COR-L47 (cell line): ENCODE data around the gene NFIA.

Experiments used
- DNase-seq: peaks from one replicate; lab custom pipeline; 2025; lab: John Stamatoyannopoulos, UW

NFIA gene

DNA sequence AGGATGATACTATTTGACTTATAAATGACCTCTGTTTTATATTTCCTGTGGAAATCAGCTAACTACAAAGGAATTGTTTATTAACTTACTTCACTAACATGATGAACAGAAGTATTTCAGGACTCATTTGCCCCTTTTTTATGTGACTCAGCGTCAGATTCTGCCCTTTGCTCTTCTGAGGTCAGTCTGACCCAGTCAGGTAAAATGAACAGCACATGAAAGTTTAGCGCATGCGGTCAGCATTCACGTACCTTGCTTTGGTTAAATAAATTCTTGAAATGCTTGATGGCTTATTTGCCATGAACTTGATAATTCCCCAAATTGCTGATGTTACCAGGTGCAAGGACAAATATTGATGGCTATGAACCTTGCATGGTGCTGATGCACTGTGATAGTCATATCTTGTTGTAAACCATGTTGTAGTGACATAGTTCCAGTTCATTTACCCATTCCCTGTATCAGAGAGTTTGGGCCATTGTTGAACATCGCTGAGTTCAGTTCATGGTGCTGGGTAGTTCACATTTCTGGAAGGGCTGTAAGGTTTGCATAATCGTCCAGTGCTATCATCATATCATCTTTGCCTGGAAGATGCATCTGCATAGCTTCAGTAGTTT lies 133.4 kb downstream of the NFIA start:
- no peak for DNase-seq

DNA sequence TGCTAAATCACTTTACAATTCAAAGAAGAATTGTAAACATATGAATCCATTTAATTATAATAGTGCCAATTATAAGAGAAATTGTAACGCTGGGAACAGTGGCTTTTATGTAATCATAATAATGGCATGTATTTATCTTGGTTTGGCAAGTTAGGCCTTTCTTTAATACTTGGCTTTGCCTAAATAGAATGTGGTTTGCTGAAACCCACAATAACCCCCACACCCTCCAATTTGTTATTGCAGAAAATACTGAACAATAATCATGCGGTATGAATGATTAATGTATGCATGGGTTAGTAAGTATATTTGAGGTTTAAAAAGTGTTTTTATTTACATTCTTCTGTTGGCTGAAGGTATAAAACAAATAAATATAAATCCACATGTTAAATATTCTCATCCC lies 138.2 kb downstream of the NFIA start:
- DNase-seq, result peak; percentile 66

DNA sequence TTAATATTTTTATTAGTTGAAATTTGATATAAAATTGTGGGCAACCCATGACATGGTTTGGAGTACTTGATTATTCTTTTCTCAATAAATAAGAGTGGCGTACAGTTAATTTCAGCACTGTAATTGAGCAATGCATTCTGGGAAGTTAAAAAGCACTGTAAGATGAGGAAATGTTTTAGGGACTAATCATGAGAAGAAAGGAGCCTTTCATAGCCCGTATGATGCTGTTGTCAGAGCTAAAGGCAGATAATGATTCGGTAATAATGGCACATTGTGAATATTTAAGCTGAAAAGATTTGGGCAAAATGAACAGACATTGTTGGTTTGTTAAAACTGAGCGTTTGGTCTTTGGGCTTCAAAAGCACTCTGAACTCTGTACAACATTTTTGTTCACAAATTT lies 139.3 kb downstream of the NFIA start:
- no peak for DNase-seq

DNA sequence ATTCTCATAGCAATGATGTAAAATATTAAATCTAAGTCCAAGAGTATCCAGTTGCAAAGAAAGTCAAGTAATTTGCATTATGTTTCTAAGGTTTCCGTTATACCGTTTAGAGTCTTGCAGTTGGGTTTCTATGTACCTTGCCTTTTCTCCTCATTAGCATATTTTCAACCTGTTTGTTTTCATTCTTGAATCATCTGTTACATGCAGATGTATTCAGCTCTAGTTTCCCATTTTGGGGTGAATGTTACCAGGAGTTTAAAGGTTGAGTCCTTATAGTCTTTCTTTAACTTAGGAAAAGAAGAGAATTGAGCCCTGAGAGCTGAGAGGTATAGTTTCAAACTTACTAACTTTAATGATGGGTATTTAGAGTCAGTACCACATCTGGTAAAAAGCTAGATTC lies 139.9 kb downstream of the NFIA start:
- DNase-seq, result no peak

DNA sequence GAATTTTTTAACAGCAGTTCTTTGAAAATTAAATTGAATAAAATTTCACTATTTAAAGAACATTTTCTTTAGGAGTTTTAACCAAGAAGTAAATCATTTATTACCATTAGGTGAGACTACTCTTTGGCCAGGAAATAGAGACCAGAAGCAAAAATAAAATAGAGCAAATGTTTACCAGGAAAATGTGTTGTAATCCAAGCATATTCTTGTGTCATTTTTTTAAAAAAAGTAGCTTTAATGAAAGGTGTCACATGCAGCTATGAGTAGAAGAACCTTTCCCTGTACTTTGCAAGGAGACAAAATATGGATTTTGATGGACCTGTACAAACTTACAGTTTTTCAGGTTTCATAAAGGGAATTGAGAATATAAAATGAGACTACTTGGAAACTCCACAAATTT lies 140.8 kb downstream of the NFIA start:
- no peak for DNase-seq

DNA sequence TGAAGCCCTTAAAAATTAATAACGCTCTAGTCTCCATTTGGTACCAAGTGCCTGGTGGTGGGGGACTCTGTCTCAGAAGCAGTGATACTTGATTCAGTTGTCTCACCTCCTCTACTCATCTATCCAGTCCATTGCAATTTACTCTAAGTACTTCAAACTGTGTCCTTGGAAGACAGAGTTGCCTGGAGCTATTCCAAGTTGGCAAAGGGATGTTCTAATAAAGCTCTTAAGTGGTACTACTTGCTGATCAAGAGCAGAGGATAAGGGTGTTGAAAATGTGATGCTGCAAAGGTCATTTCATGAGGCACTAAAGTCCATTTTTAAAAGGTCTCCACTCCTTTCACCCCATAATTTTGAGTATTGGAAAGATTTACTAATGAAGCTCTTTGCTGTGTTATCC lies 142.2 kb downstream of the NFIA start:
- DNase-seq, result no peak

DNA sequence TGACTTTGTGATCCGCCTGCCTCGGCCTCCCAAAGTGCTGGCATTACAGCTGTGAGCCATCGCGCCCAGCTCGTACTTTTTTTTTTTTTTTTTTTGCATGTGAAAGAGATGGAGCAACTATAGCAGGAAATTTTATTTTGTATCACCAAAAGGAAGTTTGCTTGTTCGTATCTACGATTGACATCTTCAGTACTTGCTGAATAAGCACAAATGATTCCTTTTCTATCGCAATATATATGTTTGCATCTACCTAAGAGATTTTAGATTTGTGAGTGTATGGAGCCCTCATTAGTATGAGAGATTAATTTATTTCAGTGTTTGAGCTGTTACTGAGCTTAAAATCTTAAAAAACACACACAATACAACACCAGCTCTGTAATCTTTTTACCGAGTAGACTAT lies 143.1 kb downstream of the NFIA start:
- DNase-seq, result no peak

DNA sequence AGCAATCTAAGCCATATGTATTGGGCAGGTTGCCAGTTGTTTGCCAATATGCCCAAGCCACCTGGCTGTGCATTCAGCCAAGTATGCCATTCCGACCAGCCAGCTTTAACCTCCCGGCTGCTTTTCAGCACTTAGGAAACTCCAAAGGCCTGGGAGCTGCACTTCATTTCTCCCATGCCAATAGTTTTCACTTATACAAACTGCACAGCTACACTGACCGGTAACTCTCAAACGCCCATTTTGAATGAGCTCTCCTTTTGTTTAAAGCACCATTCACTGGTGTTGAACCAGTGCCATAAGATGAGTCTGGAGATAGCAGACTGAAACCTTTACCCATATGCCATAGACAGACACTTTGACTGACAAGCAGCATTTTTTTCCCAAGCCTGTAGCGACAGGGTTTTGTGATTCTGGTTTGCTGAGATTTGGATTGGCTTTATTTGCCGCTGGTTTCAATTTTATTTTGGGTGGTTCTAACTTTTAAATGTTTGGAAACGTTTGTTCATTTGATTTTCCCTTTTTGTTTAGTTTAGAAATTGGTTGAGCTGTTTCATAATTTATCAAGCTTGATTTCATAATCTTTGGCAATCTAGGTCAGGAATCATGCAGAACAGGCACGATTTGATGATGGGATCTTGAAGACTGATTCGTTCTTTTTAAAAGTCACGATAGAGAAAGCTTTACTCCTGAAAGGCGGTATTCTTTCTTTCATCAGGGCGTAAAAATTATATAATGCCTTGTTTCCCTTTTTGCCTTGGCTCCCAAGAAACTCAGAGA lies 144.6 kb downstream of the NFIA start:
- peak; percentile 60 for DNase-seq

DNA sequence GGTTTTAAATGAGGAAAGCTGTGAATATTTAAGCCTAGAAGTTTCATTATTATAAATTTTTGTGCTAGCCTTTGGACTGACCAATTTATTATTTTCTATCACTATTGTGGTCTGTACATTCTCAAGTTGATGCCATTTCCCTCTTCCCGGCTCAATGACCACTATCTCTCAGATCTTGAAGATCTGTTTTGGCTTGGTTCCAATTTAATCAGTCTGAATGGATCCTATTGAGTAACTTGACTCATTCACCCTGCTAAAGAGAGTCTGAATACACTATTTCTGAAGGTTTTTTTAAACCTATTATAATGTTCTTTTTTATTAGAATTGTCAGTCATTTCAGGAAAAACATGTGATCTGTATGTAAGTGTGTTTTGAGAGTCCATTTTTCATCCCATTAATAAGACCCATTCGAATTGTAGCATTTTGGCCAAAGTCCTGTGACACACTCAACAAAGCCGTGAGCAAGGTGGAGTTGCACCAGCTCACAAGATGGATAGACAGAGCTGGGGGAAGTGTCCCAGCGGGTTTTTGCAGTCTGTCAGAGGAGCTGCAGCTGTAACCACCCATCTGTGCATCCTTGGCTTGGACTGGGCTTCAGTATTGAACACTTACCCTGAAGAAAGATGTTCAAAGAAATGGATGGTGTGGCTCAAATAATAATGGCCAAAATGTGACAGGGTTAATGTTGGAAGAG lies 145.6 kb downstream of the NFIA start:
- no peak for DNase-seq

DNA sequence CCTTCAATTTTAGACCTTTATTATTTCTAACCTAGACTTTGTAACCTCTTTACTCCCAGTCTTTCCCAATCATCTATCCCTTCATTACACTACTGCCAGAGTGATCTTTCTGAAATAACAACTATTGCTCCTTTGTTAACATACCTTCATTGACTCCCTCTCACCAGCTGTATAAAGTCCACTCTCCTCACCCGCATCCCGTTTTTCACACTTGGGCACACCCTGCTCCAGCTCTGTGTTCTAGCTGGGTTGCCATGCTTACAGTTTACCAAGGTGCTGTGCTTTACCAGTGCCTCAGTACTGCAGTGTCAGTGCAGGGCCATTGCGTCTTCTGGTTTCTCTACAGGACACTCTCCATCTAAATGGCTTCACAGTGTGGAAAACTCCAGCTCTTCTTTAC lies 148.2 kb downstream of the NFIA start:
- no peak for DNase-seq

DNA sequence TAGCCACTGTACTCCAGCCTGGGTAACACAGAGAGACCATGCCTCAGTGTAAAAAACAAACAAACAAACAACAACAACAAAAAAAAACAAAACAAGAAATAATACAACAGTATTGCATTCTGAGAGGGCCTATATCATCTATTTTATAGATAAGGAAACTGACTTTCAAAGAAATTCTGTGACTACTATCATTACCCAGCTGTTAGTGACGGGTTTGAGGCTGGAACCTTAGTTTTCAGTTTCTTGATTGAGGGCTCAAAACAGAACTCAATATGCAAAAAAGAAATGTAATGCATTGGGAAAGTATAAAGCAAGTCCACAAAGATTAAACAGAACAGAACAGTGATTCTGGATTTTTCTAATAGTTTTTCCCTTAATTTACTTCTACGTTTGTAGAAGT lies 149.4 kb downstream of the NFIA start:
- DNase-seq, result no peak

DNA sequence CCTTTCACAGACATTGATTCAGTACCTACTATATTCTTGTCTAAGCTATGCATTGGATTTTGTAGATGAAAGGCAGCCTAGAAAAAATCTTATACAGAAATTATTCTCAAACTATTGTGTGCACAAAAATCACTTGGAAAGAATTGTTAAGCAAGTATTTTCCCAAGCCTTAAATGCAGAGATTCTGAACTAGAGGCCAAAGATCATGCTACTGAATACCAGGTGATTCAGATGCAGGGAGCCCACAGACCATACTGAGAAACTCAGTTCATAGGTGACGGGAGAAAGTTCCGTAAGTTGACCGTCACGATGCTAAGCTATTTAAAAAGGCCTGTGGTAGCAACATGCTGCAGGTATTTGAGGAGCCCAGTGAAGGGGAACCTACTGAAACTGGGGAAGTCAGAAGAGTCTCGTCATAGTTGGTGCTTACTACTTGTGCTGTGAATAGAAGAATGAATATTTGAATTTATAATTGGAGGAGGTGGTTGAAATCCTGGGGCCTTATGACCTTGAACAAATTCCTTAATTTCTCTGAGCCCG lies 150.8 kb downstream of the NFIA start:
- no peak for DNase-seq

DNA sequence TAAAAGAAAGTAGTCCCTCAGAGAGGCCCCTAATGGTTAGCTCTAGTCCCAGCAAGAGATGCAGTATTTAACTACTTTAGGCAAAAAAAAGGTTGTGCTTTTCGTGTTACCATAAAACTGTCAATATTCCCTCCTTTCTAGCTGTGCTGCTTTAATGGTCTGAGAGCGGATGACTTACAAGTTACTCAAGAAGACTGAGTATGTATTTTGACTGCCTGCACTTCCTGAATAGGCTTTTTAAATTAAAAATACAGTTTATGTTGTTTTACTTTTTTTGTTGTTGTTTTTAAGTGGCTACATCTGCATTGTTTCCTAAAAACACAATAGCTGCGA lies 152.2 kb downstream of the NFIA start:
- no peak for DNase-seq

DNA sequence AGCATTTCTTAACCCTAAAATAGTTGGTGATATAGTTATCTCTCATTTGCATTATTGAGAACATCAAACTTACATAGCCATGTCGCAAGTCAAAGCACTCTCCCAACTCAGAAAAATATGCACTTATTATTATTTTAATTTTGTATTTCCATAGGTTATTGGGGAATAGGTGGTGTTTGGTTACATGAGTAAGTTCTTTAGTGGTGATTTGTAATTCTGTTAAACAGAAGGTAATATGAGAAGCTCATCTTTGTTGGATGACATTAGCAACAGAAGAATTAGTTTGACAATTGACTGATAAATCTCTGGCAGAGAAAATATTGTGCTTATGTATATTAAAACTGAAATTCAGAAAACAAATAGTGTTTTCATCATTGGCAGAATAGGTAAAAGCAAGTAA lies 154.8 kb downstream of the NFIA start:
- DNase-seq, result no peak

DNA sequence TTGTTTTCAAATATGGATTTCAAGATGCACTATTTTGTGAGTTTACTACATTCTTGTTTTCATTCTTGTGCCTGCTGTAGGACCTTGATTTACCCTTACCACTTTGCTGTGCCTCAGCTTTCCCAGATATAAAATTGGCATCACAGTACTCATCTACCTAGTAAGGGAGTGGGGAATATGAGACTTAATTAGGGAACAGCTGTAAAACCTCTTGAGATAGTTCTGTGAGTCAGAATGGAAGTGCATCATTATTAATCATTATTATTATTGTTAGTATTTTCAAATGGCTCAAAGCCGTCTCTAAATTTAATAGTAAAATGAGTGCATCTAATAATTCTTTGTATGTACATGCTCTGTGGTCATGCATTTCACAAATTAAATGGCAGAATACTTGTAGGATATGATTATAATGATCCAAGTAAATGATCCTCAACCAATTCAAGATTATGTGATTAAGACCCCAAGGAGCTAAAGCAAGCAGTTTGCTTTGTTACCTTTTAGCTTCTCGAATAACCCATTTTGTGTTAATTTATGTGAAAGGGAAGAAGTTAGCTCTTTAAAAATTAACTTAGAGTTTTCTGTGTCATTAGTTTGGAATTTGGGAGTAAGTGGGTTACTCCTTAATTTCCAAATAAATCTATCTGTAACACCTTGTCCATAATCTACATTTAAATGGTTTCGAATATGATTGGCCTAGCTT lies 155.4 kb downstream of the NFIA start:
- no peak for DNase-seq

DNA sequence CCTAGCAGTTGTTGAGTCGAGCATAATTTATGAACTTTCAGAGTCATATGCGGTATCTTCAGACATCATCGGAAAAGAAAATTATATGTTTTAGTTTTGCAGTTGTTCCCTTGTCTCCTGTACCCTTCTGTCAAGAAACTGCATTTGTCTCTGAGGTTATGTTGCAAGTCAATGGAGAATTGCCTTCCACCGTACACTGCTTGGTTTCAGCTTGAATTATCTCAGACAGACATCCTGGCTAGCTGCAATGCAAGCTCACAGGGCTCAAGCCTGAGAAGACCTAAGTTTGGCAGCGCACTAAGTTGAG lies 156.0 kb downstream of the NFIA start:
- DNase-seq, result no peak

DNA sequence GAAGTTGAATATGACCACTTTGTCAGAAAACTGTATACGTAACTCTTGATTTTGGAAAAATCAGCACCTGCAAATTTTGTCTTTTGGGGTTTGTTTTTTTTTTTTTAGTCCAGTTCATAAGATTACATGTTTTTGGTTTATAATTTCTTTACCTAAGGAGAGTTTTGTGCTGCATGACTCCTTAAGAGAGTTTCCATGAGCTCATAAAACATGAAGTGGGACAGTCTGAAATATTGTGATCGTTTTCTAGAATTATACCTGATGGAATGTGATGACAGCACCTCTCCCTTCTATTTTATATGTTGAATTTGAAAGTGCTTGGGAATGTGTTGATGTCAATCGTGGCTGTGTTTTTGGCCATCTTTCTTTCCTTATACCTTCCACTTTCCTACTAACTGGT lies 158.5 kb downstream of the NFIA start:
- DNase-seq, result no peak

DNA sequence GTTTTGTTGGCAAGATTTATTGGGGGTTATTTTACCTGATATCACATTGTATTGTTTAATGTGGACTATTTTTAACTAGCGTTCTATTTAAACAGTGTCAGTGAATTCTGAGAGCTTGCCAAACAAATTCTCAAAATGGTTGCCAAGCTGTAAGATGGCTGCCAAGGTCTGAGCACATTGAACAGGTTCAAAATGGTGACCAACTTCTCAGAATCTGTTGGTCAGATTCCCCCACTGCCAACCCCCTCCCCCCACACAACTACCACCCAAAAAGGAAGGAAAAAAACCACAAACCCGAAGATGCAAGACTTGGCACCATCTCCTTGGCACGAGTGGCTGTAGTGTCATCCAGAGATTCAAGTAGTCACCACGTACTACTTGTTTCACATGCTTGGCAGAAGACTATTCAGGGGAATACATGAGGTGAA lies 159.1 kb downstream of the NFIA start:
- DNase-seq, result no peak

DNA sequence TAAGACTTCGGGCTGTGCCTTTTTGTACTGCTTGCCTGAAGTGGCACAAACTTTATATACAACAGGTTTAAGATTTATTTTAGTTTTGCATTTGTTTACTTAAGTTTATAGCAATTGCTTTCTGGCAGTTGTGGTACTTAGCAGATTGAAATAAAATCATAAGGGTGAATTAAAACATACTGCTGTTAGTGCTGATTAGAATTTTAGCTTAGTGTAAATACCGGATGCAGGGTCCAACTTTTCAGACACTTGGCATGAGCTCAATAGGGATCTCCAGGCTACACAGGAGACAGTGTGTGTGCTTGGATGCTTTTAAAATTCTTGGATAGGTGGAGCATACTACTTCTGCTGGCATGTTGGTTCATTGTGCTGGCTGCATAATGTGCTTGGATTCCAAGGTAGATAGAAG lies 159.6 kb downstream of the NFIA start:
- no peak for DNase-seq

DNA sequence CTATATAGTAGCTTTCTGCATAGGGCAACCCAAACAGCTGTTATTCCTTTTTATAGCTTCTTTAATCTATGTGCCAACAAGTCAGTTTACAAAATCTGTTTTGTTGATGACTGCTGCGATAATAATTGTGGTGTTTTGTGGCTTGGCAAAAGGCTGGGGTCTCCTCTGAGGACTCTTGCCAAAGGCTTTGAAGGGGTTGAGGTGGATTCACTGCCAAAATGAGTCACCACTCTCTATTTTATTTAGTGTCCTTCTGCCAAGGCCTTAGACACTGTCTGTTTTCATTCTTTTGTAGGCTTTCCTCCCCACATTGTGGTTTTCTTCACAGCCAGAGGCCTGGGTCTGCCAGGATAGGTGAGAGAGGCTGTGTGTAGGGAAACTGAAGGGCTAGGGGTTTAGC lies 161.8 kb downstream of the NFIA start:
- DNase-seq, result peak; percentile 79

DNA sequence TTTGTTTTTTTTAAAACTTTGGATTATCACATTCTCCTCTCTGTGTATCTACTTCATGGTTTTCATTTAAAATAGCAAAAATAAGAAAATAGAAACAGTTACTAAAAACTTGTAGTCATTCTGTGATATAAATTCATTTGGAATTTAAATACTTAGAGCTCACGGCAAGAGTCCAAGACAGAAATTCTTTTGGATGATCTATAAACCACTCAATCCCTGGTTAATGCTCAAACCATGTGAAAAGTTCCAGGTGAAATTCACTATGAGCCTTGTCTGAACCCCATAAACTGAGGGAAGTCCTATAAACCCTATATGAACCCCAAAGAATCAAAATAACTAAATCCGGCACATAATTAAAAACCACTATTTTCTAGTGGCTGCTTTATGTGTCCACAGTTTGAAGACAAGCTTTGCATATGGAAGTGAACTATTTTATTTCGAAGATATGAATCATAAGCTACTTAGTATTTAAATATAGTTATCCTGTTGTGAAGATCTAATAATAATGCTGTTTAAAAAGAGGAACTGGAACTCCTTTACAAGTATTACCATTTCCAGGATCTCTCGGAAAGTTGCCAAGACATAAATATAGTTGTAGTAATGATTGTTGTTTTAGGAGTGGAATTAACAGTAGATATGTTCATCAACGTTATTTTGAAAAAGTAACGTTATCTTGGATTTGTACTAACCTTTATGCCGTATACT lies 163.5 kb downstream of the NFIA start:
- DNase-seq, result no peak
